ENCODE results near the gene TSC22D1.

The TSC22D1 gene

DNA sequence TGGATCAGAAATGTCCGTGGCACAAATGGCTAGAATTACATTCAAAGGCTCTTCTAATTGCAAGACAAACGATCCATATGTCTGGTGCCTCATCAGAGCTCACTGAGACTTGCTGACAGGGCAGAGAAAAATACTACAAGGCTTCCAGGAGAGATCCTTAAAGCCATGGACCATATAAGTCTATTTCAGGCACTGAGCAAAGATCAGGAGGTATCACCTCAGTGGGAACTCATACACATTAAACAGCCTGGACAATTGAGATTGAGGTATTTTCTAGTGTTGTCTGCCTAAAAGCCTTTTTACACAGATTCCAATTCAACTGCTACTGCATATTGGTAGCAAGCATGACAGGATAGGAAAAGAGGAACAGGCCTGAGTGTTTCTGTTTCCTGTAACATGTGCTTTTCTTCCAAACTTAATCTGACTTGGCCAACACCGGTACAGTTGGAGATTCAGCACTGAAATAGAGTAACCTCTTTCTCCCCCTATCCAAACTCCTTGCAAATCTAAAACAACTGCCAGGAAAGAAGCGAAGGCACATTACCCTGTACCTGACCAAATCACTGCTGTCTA, 136.6 kb downstream of the TSC22D1 start:
- H3K4me3 ChIP-seq (ENCODE audit: low read depth, low read length) = no peak overlapping the region
- TF ChIP-seq, protein P1, sequence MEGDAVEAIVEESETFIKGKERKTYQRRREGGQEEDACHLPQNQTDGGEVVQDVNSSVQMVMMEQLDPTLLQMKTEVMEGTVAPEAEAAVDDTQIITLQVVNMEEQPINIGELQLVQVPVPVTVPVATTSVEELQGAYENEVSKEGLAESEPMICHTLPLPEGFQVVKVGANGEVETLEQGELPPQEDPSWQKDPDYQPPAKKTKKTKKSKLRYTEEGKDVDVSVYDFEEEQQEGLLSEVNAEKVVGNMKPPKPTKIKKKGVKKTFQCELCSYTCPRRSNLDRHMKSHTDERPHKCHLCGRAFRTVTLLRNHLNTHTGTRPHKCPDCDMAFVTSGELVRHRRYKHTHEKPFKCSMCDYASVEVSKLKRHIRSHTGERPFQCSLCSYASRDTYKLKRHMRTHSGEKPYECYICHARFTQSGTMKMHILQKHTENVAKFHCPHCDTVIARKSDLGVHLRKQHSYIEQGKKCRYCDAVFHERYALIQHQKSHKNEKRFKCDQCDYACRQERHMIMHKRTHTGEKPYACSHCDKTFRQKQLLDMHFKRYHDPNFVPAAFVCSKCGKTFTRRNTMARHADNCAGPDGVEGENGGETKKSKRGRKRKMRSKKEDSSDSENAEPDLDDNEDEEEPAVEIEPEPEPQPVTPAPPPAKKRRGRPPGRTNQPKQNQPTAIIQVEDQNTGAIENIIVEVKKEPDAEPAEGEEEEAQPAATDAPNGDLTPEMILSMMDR (IDR thresholded peaks at IDR 0.05; ENCODE audit: insufficient read depth, low read length, missing control alignments) = no peak
- no peak for DNase-seq (ENCODE audit: low read depth, low spot score)
- POLR2A ChIA-PET = no interaction called here
- CTCF ChIA-PET = interaction anchor here (1.0 to 19.6 kb wide), 10 partner anchors 12 to 533 kb away, joined by 3 to 242 read pairs (median 12); no protein-coding TSS in a partner anchor

DNA sequence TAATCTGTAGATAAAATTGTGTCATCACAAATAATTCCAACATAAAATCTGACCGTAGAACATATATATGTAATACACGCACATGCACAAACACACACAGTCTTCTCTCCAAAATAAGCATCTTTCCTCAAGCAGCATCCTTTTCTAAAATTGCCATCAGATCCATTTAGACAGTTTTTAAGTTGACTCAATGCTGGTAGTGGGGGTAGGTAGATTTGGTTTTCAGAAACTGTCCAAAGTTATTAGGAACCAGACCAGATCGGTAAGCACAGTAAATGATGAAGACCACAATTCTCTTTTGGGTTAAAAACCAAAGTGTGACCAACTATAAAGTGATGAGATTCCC, 137.9 kb downstream of the TSC22D1 start:
- no peak overlapping the region for H3K4me3 ChIP-seq (ENCODE audit: low read depth, low read length)
- TF ChIP-seq, protein P1 (IDR thresholded peaks at IDR 0.05; ENCODE audit: insufficient read depth, low read length, missing control alignments) = no peak
- CTCF ChIA-PET = interaction anchor here (0.9 to 19.6 kb wide), 22 partner anchors 11 to 538 kb away, joined by 3 to 242 read pairs (median 6); no protein-coding TSS in a partner anchor
- POLR2A ChIA-PET = no interaction called here
- no peak for DNase-seq (ENCODE audit: low read depth, low spot score)

DNA sequence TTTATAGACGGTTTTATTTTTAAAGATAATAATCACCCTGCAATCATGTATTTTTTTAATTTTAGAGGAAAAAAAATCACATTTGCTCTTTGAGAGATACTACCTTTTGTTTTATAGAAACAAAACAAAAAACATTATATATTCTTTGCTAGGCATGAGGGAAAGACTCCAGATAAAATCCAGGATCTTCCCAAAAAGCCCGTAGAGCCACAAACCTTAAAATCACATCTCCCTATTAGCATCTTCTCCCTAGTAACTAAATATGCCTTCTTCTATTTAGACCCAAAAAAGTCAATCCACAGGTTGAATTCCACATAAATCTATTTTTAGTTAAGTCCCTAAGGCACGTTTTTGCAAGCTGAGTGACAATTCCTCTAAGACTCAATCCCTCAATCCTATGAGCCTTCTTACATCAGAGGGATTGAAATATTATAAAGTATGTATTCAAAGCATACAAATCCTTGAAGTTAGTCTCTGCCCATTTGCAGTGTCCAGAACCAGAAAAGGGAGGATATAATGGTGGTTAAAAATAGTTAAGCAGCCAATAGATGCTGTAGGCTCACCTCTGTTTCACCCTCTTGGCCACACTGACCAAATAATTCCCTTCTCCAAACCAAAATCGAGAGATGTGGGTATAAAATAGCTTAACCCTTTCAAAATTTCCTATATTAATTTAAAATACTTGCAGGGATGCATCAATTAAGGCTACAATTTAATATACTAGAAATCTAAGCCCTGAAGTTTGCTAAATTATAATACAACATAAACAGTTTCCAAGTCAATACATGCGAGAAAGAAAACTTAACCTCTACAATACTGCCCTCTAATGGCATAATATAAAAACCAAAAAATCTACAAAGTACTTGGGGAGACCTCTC, 138.5 kb downstream of the TSC22D1 start:
- POLR2A ChIA-PET = interaction anchor here (0.9 to 1.1 kb wide), 5 partner anchors 23 to 297 kb away, joined by 3 to 6 read pairs (median 4); no protein-coding TSS in a partner anchor
- peak overlapping the region; percentile 56 for H3K4me3 ChIP-seq (ENCODE audit: low read depth, low read length)
- TF ChIP-seq, protein P1 (IDR thresholded peaks at IDR 0.05; ENCODE audit: insufficient read depth, low read length, missing control alignments) = no peak
- CTCF ChIA-PET = interaction anchor here (0.7 to 19.6 kb wide), 27 partner anchors 11 to 538 kb away, joined by 3 to 242 read pairs (median 5); no protein-coding TSS in a partner anchor
- peak; percentile 4 for DNase-seq (ENCODE audit: low read depth, low spot score)

DNA sequence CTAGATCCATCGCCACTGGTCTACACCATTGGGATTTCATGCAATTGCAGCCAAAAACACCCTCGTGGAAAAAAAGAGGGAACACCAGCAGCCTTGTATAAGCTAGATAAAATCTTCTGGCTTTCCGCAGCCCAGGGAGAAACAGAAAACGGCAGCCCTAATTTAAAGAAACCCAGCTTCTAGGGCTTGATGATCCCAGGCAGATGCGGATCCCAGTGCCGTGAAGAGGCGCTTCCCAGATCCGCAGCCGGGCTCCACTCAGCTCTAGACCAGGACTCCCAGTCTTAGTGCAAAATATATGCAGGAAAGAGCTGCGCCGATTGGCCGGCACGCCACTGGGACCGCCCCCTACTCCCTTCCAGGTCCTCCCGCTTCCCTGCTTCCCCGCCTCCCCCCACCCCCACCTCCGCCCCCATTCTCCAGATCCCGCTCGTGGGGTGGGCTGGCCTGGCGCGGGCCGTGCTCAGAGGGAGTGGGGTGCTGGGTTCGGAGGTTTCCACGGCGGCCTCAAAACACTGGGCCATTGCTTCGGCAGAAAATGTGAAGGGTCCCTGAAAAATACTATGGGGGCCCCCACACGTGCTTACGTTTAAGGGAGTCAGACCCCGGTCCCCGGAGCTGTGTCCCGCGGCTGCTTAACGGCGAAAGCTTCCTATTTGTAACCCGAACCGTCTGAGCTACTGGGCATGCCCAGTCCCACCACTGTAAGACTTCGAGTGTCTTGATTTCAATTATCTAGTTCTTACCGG, 139.4 kb downstream of the TSC22D1 start:
- POLR2A ChIA-PET = interaction anchor here (0.6 to 1.6 kb wide), 8 partner anchors 23 to 296 kb away, joined by 3 to 6 read pairs (median 4); no protein-coding TSS in a partner anchor

DNA sequence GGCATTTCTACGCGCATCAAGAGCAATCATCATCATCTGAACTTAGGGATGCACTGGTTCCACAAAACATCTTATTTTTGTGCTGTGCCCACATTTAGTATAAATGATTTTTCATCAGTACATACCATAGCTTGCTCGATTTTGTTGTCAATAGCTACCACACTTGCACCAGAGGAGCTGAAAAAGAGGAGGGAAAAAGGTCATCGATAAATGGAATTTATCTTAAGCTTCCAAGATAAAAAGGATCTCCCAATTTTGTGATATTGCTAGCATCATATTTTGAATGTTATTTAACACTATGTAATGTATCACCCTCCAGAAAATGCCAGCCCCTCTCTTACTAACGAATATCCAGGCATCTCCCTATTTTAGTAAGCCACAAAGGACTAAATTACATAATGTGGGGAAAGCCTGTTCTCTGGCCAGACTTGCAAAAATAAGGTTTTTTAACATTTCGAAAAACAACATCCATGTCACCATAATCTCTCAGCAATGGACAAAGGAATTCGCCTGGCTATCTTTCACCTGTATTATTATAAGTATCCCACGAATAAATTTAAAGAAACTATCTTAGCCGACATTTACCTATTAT, 140.1 kb downstream of the TSC22D1 start:
- TF ChIP-seq, protein P1 (IDR thresholded peaks at IDR 0.05; ENCODE audit: insufficient read depth, low read length, missing control alignments) = no peak
- DNase-seq (ENCODE audit: low read depth, low spot score) = no peak
- peak overlapping the region; percentile 59 for H3K4me3 ChIP-seq (ENCODE audit: low read depth, low read length)
- ChIA-PET CTCF (interaction anchor here (0.9 to 19.6 kb wide), 11 partner anchors 13 to 538 kb away, joined by 3 to 242 read pairs (median 5); no protein-coding TSS in a partner anchor), POLR2A (interaction anchor here (0.6 to 1.6 kb wide), 7 partner anchors 36 to 295 kb away, joined by 3 to 4 read pairs (median 3); no protein-coding TSS in a partner anchor)

More for the DNA sequence above, 139.4 kb downstream of the TSC22D1 start:
- H3K4me3 ChIP-seq (ENCODE audit: low read depth, low read length) = peak overlapping the region; percentile 59
- DNase-seq (ENCODE audit: low read depth, low spot score) = peak; percentile 49
- CTCF ChIA-PET = interaction anchor here (0.9 to 19.6 kb wide), 20 partner anchors 12 to 537 kb away, joined by 3 to 242 read pairs (median 6); no protein-coding TSS in a partner anchor
- TF ChIP-seq, protein P1 (IDR thresholded peaks at IDR 0.05; ENCODE audit: insufficient read depth, low read length, missing control alignments) = no peak

Data from AG04449 (cell line).